NCI-H1048 (cell line): ENCODE data around the gene BCAS1.

Experiments
- DNase-seq: peaks from one replicate; lab custom pipeline; 2025; lab: John Stamatoyannopoulos, UW

Gene BCAS1

DNA sequence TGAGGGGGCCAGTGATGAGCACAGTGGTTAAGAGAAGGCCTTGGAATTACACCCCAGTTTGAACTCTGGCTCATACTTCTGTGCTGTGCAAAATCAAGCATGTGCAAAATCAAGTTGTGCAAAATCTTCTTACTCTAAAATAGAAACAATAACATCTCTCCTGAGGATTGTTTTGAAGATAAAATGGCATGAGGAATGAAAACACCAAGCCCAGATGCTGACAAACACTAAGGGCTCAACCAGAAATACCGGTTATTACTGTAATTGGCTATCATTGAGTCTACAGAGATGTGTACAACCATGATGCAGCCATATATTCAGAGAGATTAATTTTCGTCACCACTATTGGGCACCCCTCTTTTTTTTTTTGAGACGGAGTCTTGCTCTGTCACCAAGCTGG lies 5.9 kb upstream of the BCAS1 start:
- DNase-seq: no peak

DNA sequence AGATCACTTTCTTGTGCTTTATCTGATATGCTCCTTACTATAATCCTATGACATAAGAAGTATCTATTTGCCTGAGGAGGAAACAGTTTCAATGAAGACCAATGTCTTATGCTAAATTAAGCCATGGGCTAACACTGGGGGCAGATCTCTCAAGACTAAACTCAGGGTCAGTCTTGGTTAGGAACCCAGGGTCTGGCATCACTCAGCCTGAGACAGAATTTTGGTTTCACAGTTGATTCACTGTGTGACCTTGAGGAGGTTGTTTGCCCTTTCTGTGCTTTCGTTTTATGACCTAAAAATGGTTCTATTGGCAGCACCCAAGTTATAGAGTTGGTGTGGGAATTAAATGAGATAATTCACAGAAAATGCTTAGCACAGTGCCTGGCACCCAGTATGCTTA lies 4.9 kb upstream of the BCAS1 start:
- DNase-seq: no peak

DNA sequence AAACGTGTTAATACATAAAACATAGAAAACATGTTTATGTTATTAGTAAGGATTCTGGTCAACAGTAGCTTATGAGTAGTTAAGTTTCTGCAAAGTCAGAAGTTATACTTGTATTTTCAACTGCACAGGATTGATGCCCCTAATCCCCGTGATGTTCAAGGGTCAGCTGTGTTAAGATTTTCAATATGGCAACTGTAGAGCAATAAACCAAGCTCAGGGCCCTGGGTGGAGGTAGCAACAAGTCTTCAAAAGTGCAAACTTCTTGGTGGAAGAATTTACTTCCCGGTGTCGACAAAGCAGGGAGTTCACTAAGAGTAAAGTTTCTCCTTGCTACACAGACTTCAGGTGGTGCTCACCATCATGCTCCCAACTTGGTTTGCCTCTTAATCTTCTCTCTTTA lies 4.1 kb upstream of the BCAS1 start:
- no peak for DNase-seq

DNA sequence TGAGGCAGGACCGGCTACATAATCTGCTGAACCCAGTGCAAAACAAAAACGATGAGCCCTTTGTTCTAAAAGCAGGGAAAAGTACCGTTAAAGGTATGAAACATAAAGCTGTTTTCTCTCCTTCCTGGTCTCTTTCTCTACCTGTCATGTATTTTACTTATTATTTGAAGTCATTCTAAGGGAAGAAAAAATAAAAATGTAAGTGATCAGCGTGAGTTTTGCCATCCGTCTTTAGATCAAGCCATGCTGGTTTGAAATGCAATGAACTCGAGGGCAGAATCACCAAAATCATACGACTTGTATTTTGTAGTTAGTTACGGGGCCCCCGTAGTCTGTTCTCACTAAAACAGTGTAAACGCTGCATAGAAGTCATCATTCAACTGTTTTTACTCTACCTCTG lies 2.9 kb upstream of the BCAS1 start:
- DNase-seq: no peak

DNA sequence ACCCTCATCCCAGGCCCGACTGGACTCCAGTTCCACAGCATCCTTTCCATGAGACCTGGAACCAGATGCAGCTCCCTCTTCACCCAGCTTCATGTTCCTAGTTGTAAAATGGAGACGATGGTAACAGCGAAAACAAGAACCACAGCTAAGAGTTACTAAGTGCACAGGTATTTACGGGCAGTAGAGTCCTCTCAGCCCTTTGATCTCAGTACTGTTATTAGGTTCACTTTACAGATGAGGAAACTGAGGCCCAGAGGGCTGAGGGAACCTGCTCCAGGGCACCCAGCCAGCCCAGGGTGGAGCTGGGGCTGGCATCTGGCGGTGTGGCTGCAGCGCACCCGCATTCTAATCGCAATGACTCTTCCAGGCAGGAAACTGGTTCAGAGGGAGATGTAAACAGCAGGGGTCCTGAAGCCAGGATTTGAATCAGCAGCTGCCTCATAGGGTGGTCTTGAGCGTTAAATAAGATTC lies 858 bp downstream of the BCAS1 start:
- DNase-seq: no peak

DNA sequence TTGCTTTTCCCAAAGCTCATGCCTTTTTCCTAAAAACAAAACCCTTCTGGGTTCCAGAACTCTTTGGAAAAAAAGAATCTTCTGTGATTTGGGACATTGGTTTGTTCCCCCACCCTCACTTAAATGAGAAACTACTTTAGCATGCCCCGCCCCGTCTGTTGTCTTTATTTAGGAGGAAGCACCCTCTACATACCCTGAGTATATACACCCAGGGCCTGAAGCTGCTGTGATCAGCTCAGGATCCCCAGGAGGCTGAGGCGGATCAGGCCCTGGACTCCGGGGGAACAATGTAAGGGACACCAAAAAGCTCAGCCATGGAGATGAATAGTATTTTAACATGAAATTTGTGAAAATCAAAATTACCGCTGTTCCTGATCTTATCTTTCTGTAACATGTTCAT lies 1.4 kb downstream of the BCAS1 start:
- DNase-seq: no peak

DNA sequence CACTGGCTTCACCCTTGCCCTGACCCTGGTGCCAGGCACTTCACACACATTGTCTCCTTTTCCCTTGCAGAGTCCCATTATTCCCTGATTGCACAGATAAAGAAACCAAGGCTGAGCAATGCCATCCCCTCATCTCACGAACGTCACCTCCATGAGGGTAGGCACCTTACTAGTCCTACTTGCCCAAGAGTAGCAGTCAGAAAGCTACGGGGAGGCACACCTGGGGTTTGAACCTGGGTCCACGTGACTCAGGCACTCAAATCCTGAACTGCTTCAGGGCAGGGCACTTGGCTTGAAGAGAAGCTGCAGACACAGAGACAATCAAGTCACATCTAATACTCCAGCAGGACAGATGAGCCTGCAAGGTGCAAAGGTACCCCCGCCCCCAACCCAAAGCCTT lies 1.9 kb downstream of the BCAS1 start:
- DNase-seq: no peak

DNA sequence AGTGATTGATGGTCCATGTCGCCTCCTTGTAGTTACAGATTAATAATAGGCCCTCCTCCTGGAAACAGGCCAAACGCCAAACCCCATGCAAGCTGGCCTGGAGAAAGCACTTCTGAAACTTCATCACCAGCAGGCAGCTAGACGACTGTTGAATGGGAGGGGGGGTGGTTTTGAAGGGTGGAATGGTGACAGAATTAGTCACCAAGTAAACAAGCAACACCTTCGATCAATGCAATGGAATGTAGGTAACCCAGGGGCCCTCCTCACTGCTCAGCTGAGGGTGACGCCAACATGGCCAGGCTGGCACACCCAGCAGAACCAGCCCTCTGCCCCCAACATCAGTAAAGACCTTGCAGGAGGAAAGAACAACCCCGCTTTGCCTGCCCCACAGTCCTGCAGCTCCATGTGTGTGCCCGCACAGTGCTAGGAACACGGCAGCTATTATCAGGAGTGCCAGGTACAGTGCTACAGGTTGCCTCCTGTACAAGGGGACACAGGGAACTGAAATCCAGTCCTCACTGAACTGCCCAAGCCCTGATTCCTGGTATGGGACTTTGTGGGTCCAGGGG lies 2.7 kb downstream of the BCAS1 start:
- no peak for DNase-seq

DNA sequence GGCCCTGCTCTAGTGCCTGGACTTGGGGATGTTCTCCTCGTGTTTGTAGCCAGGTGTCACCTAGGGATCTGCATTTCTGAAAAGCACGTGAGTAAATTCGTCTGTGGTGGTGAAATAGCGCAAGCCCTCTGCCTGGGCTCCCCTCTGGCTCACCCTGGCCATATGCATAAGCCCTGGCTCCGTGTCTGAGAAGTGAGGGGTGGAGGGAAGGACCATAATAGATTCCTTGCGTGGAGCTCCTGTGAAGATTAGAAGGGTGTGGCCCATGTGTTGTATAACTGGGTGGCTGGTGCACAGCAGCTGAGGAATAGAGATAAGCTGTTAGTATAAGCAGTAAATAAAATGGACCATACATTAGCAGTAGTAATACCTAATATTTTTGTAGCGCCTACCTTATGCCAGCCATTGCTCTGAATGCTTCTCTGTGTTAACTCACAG lies 4.8 kb downstream of the BCAS1 start:
- DNase-seq: no peak

DNA sequence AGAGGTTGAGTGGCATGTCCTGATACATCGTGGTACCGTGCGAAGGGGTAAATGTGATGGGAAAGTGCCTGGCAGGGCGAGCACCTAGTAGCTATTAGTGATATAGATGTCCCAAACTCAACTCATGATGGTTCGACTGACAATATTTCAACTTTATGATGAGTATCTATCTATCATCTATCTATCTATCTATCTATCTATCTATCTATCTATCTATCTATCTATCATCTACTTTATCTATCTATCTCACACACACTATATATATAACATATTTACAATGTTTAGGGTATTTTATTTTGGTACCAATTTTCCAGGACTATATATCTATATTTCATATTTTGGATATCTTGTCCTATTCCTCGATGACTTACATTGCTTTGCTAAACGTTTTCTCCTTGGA lies 5.5 kb downstream of the BCAS1 start:
- DNase-seq: no peak

DNA sequence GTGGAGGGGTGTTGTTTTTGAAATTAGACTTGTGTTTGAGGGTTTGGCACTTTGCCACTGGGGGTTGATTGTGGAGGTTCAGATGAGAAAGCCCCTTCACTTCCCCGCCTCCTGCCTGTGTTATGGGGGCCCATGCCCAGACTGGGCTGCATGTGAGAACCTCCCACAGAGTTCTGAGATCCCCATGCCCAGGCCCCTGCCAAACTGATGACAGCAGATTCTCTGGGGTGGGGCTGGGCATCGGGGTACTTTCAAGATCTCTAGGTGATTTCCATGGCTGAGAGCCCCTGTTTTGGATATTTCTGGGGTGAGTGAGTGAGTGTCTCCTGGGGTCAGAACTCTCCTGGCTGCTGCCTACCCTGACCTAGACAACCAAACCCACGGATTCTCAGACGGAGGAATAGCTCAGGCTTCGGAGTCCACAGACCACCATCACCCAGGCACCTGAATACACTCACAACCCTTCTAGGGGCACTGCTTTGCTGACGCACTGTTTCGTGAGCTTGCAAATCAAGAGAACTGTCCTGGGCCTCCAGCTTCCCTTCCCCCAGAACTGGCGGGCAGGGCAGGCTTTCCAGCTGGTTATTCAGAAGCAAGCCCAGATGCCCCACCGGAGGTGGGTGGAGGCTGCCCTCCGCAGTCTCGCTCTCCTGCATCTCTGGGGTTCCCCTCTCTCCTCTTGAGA lies 6.3 kb downstream of the BCAS1 start:
- no peak for DNase-seq

DNA sequence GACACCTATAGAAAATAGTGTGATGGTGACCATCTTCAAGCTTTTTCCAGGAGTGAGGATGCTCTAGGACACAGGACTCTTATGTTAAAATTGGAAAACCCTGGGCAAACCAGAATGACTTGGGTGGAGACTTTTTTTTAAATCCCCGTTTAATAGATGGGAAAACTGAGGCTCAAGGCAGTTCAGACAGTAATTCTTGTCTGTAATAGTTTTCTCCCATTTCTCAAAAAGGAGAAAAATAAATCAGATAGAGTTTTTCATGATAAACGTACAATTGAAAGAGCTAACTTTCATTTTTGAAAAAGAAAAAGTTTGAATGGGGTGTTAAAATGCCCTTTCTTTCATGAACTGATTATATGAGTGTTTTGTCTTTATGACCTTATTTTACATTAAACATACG lies 6.8 kb downstream of the BCAS1 start:
- no peak for DNase-seq

DNA sequence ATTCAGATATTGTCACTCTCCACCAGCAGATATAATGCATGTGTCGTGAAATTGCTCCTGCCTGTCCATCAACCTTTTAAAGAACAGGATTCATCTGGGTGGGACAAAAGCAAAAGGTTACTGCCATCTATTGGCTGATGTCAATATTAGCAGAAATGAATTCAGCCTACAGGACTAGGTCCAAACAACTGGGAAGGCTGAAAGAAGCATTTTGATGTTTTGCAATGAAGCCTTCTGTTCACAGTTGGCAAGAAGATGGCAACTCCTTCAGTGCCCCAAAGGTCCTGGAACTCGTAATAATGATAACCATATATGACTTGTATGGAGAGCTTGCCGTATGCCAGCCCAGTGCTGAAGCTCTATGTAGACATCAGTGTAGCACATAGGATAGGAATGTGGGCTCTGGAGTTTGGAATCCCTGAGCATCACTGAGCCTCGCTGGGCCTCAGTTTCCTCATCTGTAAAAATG lies 7.5 kb downstream of the BCAS1 start:
- DNase-seq: peak; percentile 7

DNA sequence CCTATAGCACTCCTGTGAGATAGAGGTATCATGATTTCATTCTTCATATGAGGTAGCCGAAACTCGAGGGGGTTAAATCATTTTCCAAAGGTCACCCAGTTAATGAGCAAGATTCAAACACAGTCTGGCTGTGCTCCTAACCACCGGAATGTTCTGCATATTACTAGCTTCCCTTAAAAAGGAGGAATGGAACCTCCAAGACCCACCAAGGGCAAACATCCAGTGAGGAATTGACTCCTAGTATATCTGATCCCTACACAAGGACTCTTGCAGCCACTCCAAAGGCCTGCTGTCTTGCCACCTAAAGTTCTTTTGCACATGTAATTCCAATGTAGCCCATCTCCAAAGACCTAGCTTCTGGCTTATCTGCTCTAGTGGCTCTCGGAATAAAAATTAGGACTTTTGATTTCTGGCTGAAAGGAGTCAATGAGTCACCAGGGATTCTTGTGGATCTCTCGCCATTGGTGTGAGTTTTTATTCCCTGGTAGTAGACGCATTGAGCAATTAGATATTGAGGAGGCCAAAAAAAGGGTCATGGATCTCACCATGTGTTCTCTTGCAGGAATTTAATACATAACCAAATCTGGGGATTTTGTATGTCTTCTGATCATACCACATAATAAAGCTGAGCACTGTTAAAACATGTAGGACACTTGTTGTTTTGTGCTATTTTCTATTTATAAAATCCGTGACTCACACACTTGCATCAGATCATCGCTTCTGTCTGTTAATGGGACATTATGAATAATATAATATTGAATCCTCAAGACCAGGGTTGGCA lies 9.1 kb downstream of the BCAS1 start:
- DNase-seq: no peak

DNA sequence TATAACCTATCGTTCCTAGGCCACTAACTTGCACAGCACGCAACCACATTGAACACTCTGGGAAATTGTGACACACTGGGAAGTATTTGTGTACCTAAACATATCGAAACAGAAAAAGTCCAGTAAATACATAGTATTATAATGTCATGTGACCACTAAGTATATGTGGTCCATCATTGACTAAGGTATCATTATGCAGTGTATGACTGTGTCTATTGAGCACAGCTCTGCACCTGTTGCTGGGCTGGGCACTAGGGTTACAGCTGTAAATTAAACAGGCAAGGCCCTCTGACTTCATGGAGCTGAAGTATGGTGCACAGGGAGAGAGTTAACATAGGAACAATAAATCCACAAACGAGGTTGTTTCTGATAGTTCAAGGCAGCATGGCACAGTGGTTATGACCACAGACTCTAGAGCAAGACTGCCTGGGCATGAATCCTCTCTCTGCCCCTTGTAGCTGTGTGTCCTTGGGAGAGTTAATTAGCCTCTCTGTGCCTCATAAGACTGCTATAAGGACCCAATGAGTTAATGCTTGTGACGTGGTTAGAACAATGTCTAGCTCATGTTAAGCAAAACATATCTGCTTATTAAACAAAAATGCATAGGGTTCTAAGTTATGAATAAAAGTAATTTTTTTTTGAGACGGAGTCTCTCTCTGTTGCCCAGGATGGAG lies 10.6 kb downstream of the BCAS1 start:
- no peak for DNase-seq

DNA sequence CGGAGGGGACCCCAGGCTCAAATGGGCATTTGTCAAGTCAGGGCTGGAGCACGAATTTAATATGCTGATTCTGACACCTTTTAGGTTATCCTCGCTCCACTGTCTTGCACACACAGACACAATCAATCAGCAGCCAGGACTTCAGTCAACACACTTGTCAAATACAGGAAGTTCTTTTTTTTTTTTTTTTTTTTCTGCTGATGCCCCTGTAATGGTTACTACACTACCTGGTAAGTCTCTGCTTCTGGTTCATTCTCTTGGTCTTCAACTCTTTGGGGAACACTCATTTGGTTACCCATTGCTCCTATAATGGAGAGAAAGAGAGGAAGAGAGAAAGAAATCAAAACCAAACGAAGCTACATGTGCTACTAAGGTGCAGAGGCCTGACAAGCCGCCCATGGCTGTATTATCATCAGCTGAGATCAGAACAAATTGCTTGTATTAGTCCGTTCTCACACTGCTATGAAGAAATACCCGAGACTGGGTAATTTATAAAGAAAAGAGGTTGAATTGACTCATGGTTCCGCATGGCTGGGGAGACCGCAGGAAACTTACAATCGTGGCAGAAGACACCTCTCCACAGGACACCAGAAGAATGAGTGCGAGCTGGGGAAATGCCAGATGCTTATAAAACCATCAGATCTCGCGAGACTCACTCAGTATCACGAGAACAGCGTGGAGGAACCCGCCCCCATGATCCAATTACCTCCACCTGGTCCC lies 11.8 kb downstream of the BCAS1 start:
- no peak for DNase-seq

DNA sequence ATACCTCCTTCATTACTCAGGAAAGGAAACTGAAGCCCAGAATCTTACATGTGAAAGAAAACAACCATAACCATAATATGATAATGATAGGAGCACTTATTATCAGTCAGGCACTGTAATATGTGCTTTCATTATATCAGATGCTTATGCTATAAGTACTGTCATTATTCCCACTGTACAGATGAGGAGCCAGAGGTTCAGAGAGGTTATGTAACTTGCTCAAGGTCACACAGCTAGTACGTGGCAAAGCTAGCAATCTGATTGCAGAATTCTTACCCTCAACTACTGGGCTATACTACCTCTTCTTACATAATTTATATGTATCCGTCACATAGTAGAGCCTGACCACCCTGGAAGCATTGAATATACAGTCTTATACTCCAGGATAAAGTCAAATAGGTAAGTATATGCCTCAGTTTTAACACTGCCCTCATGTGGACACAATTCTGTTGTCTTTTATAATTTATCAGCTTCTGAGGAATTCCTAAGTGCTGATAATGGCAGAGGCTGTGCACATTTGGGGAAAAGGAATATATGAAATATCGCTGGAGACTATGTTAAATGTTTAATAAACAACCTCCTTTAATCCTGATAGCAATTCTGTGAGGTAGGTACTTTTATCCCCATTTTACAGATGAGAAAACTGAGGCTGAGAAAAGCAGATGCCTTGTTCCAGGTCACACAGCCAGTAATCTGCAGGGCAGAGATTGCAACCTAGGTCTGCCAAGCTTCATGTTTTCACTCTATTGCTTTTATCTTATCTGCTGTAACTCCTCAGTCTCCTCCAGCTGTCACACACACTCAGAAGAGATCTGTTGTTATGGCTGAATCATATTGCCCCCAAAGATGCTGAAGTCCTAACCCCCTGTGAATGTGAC lies 13.4 kb downstream of the BCAS1 start:
- no peak for DNase-seq

DNA sequence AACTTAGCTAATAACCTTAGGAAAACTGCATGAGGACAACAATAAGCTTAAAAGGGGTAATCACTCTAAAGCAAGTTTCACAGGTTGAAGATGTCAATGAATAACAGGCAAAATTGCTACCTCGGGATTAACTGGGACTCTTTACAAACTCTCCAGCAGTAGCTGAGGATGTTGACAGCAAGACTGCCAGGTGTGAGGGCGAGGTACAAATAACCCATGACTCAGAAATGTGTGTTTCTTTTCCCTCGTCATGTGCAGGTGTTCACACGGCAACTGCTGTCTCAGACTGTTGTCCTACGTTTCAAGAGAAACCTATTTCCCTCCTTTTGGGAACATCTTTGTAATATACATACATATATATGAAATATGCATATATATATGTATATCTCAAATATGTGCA lies 15.9 kb downstream of the BCAS1 start:
- no peak for DNase-seq

DNA sequence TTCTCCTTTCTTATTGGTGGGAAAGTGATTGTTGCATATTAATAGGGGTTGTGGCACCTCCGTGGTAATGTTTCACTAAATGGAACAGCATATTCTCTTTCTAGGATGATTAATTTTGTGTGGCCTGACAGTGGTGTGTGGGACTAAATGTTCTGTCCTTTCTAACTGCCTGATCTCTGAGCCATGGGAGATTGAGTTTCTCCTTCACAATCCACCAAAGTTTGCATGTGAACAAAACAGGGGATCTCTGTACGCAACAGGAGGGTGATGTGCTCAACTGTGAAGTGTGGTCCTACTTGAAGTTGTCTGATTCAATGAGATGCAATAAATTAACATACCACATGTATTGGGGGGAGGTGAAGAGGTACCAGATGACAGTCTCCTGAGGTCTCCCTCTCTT lies 19.3 kb downstream of the BCAS1 start:
- no peak for DNase-seq

DNA sequence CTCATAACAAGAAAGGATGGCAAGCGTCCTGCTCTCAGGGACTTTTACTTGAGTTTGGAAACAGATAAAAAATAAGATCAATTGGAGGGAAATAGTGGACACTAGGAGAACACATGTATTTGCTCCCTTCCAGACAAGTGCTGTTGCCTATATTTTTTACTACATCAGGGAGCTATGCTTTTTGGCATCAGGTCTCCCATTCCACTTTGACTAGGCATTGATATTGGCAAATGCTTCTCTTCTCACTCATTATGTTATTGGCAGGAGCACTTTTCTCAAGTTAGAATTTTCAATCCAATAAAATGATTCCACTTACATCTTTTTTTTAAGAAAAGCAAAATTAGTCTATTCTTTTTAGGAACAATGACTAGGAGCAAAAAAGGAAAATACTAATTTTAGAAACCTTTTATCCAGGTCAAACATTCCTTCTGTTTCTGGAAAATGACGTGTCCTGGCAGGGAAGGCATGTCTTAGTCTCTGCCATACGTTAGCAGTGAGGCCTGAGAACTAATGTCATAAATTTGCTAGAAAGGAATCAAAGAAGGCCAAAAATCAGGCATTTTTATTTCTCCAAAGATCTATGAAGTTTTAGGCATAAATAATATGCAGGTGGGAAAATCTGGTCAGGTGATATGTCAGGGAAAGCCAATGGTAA lies 21.4 kb downstream of the BCAS1 start:
- DNase-seq: no peak
